Inflammatory macrophage (primary cell): Measurements from ENCODE around the gene BPIFB6.
A peak's percentile ranks its signal among the peaks of the same experiment; 100 is the strongest.

Experiments used
- DNase-seq, 2 donors: peaks; one replicate each; pipeline ENCODE4 v3.0.0-alpha.2; 2020 to 2022
- total RNA-seq, 18 experiments: gene quantifications; one replicate each; lab custom pipeline; 2026; ENCODE audit warnings: mixed read lengths in 6 of 18, inconsistent platforms in 2 of 18; lab: John Stamatoyannopoulos, UW

BPIFB6 gene
- total RNA-seq: 0 to 0.27 (median 0) reads per million in 18 experiments

- no peak for DNase-seq
Observed at GRCh38 chr20:33031531-33031930, at the start of gene BPIFB6. TSS of gene BPIFB6 (plus strand) at chr20:33031648. CDS start at chr20:33031648, 0 bp downstream.

DNA sequence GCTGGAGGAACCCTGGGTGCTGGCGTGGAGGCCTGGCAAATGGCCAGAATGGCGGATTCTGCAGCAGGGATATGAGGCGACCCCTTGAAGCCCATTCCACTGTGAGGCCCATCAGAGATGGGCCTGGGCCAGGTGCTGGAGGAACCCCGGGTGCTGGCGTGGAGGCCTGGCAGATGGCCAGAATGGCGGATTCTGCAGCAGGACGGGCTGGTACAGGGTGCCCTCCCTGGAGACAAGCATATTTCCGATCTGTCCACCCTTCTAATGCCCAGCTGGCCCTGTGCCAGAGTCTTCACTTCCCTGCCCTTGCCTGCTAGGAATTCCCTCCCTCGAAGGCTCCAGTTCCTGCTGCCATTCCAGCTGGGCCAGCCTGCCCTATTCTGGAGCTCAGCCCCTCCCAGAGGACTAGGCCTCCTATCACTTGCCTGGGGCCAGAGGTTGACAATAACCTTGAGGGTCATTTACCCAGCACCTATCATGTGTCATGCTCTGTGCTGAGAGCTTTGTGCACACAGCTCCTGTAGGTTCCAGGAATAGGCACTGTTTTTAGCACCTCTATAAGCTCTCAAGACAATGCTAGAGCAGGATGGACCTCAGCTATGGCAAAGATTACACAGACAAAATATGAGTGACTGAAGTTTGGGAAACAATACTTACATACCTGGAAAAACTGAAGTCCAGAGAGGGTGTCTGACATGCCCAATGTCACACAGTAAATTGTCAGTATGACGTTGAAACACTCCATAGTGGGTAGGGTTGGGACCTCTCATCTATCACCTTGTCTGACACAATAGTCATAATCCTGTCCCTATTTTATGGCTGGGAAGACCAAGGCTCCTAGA, 48.6 kb upstream of the BPIFB6 start:
- no peak for DNase-seq

GRCh38 chr20:32983459-32984112, 47.9 kb upstream of the BPIFB6 start:
- no peak for DNase-seq

GRCh38 chr20:32984196-32984595, 47.3 kb upstream of the BPIFB6 start:
- DNase-seq: no peak

GRCh38 chr20:32984631-32985354, 46.7 kb upstream of the BPIFB6 start:
- no peak for DNase-seq

GRCh38 chr20:32985596-32985995, 45.9 kb upstream of the BPIFB6 start:
- DNase-seq: no peak

DNA sequence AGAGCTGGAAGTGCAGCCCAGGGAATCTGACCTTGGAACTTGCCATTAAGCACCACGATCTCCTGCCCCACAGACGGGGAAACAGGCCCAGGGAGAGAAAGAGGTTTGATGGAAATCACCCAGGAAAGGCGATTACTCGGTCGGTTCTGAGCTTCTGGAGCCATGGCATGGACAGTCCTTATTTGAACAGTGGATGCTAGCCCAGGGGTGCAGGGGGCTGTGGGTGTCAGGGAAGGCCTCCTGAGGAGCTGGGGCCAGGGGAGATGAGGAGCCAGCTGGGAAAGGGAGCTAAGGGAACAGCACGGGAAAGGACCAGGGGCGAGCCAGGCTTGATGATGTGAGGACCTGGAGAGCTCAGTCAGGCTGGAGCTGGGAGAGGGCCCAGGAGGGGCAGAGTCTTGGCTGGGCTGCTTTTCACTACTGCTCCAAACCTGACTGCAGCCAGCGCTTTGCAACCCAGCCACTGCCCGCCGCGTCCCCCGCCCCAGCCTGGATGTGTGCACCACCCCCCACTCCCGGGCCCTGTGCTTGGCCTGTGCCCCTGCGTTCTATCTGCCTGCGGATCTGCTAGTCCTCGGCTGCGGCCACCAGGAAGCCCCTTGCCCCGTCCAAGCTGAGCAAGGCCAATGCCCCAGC, 45.0 kb upstream of the BPIFB6 start:
- no peak for DNase-seq

GRCh38 chr20:32987044-32987825, 44.2 kb upstream of the BPIFB6 start:
- no peak for DNase-seq

- DNase-seq: peak in 1 of 2 donors; percentile 7
Observed at GRCh38 chr20:32988008-32988407, 43.4 kb upstream of the BPIFB6 start.

DNA sequence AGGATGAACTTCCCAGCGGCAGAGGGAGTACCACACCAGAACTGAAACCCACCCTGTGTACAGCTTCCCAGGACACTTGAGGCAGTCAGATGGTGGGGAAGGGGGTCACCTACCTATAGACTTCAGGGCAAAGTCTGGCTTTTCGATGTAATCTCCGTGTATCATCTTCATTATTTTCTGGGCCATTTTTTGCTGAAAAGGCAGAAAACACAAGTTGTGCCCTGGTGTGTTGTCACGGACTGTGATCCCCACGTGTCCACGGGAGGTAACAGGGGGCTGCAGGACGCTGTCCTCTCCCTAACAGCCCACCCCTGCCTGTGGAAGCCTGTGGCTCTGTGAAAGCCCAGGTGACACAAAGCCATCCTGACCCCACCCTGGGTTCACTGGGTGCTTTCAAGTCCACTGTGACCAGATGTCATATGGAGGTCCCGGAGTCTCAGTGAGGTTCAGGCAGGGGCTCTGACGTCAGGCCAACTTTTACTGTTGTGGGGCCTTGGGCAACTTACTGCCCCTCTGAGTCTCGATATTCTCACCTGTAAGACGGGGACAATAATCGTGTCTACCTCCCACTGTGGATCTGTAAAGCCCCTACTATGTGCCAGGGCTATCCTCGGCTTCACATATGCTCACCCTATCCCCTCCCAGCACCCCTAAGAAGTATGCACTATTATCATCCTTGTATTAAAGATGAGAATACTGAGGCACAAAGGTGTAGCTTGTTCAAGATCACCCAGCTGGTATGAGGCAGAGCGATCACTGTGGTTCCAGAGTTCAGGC, 41.8 kb upstream of the BPIFB6 start:
- no peak for DNase-seq

GRCh38 chr20:32990426-32990825, 41.0 kb upstream of the BPIFB6 start:
- no peak for DNase-seq

- DNase-seq: no peak
Observed at GRCh38 chr20:32991383-32991782, 40.1 kb upstream of the BPIFB6 start.

- DNase-seq: no peak
Observed at GRCh38 chr20:32991792-32992641, 39.4 kb upstream of the BPIFB6 start.

DNA sequence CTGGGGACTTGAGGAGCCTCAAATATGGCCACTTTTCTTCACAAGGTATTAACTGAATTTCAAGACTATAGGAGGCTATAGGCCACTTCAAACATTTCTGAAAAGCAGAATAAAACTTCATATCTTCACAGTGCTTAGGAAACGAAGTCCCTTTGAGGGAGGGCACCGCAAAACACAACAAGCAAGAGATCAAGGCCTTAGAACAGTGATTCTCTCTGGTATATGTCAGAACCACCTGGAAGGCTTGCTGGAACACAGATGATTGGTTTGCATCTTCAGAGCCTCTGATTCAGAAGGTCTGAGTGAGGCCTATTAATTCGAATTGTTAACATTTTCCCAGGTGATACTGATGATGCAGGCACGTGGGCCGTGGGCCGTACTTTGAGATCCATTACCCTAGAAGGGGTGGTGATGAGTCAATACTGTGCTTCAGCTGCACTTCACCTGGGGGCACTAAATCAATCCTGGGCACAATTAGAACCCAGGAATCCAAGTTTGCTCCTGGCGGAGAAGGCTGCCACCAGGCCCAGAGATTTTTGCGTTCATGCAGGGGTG, 37.9 kb upstream of the BPIFB6 start:
- DNase-seq: no peak

DNA sequence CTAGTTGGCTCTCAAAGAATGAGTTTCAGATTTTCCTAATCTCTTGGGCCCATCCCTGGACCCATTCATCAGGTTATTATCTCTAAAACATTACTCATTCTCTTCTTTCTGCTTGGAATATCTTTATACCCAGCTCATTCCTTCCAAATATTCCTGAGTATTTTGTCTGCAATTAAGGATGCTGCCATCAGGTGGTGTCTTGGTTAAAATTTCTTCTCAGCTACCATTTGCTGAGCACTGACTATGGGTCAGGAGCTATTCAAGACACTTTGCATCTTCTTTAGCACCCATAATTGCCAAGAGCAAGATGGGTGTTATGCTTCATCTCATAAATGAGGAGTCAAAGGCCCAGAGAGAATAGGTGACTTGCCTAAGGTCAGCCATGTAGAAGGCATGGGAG, 35.6 kb upstream of the BPIFB6 start:
- DNase-seq: no peak

GRCh38 chr20:32997431-32997830, 34.0 kb upstream of the BPIFB6 start:
- no peak for DNase-seq

DNA sequence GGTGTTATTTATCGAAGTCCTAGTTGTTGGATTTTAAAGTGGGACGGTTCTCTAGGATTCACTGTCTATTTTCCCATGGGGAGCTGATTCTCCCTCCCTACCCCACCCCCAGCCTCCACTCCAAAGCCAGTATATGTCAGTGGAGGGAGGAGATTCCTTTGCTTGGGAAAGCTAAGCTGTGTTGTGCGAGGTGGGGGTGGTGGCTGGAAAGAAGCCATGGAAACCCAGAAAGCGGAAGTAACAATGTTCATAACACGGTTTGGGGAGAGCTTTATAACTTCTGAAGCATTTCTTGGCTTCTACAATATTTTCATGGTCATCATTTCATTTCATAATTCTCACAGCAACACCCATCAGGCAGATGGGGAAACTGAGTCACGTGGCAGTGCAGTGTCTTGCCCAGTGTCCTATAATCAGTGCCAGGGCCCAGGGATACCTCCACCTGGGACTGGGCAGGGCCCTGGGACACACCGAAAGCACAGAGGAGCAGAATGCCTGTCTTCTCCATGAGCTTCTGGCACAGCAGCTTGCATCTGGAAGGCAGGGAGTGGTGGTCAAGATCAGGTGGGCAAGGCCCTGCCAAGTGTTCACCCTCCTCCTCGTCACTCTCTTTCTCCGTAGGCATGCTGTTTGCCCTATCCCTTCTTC, 31.7 kb upstream of the BPIFB6 start:
- peak; percentile 29 to 48 for DNase-seq

- no peak for DNase-seq
Observed at GRCh38 chr20:33000802-33001466, 30.5 kb upstream of the BPIFB6 start.
